Activated CD8-positive, alpha-beta memory T cell treated with anti-CD3 and anti-CD28 coated beads, Interleukin-2, amount 50 U/mL, for 24 hours (primary cell): ENCODE measurements around the gene MYBPHL.
"Not testable (repeated sequence)": the region's sequence is repeated elsewhere in the genome, so short reads cannot be mapped to it uniquely, and the experiment has no call there.

Experiments used
- DNase-seq: peaks from one replicate; pipeline ENCODE4 v3.0.0-alpha.2; 2020; ENCODE audit errors: extremely low read depth

MYBPHL gene

DNA sequence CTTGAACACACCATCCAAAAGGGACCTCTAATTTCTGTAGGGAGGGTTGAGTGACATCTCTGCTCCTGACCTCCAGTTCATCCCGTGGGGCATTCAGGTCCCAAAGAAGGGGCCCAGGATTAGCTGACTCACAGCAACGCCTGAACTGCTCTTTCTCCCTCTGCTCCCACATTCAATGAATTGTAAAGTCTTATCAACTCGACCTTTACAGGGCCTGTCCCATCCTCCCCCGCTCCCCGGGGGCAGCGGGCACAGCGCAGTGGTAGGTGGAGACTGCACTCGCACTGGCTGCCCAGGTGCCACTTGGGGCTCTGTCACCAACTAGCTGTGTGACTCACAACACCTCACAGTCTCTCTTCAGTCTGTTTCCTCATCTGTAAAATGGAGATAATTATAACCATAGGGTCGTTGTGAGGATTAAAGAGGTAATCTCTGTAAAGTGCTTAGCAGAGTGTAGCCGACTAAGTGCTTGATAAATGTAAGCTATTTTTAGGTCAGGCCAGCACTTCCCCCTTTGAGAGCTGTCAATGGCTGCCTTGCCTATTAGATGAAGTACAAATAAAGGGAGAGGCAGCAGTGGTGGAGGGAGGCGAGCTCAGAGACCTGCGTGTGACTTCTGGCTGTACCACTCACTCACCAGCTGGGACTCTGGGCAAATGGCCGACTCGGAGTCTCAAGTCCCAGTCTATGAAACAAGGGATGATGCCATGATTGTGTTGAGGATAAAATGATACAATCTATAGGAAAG lies 637 bp upstream of the MYBPHL start:
- no peak for DNase-seq

DNA sequence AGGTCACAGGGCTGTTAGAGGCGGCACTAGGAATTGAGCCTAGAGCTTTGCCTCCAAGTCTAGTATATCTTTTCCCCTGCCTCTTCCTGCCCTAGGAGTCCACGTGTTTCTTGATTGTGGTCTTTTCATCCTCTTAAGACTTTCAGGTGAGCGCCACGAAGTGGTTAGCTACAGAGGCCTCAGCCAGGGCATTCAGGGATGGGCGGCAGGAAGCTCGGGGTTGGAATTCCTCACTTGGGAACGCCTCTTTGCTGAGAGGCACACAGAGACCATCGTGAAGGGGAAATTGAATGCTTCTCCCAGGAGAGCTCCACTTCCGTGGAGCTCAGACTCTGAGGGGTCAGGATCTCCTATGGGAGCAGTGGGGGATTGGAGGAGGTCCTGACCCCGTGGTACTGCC lies 820 bp downstream of the MYBPHL start:
- DNase-seq = not testable (repeated sequence)

DNA sequence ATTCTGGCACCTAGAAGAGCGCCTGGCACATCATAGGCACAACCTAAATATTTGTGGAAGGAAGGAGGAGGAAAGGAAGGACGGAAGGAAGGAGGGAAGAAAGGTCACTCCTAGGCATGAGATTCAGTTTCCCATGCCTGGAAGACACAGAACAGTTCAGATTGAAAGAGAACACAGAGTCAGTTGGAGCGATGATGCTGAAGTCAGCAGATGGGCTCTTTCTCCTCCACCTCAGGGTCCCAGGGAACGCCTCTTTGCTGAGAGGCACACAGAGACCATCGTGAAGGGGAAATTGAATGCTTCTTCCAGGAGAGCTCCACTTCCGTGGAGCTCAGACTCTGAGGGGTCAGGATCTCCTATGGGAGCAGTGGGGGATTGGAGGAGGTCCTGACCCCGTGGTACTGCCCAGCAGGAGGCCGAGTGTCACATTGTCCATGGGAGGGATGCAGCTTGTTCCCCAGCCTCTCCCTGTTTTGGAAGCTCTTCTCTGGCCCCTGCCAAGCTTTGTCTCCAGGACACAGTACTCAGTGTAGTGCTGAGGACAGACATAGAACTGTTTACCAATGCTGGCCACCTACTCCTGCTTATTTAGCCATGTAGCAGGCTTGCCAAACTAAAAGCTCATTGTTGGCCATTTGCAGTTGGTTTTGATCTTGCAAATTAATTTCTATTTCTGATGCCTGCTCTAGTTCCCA lies 2.4 kb downstream of the MYBPHL start:
- DNase-seq = no peak

DNA sequence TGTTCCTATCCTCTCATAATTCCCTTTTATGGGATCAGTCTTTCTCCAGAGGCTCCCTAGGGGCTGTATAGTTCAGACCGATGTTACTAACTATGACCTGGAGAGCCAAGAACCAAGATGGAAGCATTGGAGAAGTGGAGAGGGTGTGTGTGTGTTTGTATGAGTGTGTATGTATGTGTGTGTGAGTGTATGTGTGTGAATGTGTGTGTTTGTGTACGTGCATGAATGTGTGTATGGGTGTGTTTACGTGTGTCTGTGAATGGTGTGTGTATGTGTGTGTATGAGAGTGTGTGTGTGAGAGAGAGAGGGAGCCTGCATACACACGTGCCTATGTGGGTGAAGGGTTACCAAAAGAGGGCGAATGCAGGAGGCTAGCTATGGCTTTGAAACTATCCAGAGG lies 4.9 kb downstream of the MYBPHL start:
- DNase-seq = no peak

DNA sequence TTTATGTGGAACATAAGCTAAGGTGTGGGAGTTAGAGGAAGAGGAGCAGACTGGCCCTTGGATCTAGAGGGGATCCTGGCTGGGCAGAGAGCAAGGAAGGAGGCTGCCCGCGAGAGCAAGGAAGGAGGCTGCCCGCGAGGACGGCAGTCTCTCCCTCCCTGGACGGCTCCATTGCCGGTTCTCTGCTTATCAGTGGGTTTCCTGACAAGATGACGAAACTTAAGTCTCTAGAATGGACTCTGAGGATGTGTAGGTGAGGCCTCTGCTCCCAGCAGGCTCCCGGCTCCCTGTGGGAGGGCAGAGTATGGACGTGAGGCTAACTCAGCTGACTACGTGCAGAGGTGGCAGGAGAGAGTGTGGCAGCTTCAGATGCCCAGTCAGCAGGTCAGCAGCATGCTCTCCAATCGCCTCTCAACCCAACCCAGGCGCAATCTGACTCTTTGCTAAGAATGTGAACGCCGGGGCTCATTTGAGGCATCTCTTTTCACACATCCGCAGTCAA lies 6.1 kb downstream of the MYBPHL start:
- no peak for DNase-seq

DNA sequence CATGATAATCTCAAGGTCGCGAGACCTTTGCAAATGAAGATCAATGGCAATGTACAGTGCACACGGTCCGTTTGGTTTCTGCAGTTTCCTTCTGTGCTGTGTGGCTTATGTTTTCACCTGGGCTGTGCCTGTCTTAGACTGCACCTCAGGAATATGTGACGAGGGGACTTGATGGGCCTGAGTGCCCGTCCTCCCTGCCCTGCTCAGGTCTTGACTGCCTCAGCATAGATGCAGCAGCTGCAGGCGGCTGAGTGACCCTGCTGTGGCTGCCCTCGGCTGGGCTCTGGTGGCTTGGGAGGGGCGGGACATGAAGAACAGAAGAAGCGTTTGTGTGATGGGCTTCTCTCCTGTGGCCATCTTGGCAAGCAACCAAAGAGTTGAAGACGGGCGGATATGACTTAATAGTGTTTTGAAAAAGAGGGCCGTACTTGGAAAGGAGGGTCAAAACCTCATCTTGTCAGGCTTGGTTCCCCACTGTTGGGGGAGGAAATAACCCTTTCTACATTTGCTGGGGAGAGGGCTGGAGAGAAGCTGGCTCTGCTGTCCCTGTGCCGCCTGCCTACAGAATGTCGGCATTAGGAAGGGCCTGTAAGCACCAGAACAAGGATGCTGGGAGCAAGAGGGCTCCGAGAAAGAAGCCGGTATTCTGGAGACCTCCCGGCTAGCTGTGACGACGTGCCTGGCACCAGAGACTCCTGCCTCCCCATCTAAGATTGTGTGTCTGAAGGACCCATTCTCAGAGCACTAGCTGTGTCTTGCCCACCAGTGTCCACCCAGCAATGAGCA lies 7.1 kb downstream of the MYBPHL start:
- DNase-seq = no peak

DNA sequence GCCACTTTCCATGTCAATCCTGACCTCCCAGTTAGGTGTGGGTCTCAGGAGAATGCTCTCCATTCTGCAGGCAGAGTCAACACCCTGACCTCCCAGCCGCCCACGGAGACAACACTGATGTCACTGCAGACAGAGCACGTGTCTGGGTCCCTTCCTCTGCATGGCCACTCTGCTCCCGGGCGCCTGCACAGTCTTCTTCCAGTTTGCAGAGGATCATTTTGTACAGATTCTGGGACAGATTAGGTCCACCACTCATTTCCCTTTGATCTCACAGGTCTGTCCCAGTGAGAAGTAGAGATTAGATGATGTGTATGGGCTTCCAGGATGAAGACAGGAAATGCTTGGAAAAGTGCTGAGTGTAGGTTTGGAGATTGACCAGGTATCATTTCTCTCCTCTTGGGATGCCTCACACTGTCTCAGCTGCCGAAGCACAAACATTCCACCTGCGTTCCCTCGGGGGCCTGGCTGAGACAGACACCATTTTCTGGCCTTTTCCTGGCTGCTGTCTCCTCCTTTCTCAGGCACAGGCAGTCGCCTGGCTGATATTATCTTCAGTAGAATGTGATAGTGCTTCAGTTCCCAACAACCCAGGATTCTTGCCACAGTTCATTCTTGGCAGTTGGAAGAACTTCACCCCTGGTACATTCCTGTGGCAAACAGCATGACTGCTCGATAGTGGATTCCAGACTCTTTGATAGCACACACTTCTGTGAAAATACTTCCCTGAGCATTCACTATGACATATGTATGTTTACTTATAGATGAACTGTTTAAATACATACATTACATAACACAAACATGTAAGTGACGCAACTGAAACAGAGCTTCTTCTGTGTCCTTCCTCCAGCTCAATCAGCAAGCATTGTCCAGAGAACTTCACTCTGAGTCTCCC lies 7.9 kb downstream of the MYBPHL start:
- no peak for DNase-seq

DNA sequence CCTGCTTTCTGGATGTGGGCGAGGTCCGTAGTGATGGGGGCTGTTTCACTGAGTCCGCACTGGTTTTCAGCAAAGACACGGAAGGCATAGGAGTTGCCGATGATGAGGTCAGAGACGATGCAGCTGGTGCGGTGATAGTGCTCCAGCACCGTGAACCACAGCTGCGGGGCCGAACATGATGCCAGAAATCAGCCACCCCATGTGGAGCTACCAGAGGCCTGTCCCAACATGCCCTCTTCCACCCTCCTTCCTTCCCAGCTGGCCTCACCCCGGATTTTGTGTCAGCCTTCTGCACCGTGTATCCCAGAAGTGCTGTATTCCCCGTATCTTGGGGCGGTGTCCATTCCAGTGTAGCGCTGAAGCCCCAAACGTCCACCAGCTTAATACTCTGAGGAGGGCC lies 10.0 kb downstream of the MYBPHL start:
- no peak for DNase-seq

DNA sequence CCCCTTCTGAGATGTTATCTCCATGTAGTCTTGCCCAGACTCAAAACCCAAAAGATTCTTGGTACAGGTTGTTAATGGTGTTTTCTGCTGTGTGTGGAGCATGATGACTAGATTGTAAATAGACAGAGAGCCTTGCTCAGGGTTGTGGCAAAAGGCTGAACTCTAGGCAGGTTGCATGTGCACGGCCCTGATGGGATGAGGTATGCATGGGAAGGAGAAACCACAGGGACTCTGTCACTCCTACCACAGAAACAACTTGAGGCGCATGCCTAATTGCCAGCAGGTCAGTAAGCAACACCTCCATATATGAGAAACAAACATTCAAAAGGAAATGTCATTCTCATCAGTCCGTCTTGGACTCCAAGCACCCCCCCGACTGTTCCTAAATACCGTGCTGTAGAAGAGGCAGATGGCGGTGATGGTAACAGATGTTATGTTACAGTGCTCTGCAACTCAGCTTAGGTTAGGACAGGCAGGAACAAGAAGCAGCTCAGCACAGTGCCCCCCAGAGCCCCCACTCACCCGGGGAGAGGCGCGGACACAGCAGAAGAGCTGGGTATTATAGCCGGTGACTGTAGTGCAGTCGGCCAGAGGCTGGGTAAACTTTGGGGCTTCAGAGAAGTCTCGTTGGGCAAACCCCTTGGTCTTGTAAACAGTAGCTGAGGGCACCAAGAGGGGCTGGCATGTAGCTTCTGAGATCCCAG lies 10.9 kb downstream of the MYBPHL start:
- DNase-seq = no peak

DNA sequence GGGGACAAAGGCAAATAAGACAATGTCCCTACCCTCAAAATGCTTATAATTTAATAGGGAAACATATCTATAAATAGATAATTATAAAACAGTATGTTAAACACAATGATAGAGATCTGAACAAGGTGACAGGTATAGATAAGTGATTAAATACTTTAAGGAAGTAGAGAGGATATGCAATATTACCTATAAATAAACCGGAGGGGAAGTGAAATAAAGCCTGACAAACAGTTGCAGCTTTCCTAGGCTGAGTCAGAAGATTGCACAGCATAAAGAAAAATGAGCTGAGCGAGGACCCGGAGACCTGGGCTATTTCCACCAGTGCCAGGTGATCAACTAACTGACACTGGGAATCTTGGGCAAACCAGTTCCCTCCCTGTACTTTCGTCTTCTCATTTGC lies 12.3 kb downstream of the MYBPHL start:
- DNase-seq = no peak

DNA sequence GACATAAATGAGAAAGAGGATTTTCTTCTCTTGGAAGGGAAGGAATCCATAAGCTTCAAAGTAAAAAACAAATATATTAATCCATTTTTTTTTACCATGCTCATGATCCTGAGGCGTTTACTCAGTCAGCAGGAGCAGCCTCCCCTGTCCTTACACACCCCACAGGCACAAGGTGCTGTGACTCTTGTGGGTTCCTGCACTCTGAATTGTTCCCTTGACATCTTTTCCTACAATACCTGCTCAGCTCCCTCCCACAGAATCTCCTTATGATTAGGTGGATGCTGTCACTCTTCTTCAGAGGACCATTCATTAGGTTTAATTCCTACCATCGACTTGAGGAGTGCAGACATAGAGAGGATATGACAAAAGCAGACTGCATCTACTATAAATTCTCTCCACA lies 13.8 kb downstream of the MYBPHL start:
- no peak for DNase-seq

DNA sequence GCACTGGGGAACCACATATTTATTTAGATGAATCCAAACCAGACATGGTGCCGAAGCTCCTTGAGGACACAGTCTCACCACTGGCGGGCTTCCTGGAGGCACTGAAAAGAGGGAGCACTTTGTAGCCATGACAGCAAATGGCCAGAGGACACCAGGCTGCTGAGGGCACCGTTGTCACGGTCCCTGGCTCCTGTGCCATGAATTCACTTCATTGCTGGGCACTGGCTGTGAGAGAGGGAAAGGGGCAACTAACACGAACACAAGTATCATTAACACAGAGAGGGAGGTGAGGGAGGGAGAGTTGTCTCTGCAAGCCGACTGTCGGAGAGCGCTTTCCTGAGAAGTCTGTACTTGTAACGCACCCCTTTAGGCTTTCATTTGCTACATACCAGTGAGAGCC lies 14.4 kb downstream of the MYBPHL start:
- DNase-seq = no peak

DNA sequence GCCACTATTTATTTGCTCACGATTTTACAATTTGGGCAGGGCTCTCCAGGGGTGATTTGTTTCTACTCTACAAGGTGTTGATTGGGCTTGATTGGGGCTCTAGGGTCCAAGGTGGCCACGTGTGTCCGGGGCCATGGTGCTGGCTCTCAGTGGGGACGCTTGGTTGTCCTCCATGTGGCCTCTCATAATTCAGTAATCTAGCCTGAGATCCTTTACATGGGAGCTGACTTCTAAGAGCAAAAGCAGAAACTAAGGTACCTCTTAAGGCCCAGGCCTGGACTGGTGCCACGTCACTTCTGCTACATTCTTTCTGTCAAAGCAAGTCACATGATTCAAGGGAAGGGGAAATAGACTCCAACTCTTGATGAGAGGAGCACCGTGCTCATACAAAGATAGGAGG lies 15.8 kb downstream of the MYBPHL start:
- DNase-seq = no peak

DNA sequence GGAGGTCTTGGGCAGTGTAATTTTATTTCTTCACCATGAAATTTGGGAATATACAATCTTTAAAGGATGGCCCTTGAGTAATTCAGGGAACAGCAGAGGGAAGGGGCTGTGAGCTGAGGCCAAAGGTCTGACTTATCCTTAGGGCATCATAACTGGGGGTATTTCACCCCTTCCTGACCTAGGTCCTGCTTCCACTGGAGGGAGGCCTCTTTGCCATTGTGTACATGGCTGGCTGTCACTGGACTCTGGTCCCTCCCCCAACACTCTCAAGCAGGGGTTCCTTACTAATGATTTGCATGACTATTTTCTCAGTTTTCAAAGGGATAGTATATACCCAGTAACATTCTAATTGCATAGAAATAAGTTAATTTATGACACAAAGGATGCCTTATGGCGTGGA lies 16.7 kb downstream of the MYBPHL start:
- no peak for DNase-seq

DNA sequence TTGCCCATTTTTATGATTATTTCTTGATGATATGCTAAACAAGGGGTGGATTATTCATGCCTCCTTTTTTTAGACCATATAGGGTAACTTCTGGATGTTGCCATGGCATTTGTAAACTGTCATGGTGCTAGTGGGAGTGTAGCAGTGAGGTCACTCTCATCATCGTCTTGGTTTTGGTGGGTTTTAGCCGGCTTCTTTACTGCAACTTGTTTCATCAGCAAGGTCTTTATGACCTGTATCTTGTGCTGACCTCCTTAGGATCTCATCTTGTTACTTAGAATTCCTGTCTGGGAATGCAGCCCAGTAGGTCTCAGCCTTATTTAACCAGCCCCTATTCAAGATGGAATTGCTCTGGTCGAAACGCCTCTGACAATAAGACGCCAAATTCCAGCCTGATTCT lies 20.0 kb downstream of the MYBPHL start:
- DNase-seq = not testable (repeated sequence)

DNA sequence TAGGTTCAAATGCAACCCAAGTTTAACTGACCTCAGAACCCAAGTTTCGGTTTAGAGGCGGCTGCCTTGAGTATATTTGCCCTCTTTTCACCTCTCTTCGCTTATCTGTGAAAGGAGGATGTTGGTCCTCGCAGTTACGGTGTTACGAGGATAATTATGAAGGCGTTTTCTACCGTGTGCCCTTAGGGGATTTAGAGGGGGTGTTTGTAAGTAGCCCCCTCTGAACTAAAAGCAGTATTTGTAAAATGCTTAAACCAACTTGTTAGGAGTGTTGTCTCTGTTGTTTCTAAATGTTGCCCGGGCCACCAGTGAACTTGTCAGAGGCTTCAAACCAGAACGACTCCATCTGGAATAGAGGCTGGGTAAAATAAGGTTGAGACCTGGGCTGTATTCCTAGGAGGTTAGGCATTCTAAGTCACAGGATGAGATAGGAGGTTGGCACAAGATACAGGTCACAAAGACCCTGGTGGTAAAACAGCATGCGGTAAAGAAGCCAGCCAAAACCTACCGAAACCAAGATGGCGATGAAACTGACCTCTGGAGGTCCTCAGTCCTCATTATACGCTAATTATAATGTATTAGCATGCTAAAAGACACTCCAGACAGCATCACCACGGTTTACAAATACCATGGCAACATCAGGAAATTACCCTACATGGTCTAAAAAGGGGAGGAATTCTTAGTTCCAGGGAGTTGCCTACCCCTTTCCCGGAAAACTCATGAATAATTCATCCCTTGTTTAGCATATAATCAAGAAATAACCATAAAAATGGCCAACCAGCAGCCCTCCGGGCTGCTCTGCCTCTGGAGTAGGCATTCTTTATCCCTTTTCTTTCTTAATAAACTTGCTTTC lies 22.8 kb downstream of the MYBPHL start:
- no peak for DNase-seq

DNA sequence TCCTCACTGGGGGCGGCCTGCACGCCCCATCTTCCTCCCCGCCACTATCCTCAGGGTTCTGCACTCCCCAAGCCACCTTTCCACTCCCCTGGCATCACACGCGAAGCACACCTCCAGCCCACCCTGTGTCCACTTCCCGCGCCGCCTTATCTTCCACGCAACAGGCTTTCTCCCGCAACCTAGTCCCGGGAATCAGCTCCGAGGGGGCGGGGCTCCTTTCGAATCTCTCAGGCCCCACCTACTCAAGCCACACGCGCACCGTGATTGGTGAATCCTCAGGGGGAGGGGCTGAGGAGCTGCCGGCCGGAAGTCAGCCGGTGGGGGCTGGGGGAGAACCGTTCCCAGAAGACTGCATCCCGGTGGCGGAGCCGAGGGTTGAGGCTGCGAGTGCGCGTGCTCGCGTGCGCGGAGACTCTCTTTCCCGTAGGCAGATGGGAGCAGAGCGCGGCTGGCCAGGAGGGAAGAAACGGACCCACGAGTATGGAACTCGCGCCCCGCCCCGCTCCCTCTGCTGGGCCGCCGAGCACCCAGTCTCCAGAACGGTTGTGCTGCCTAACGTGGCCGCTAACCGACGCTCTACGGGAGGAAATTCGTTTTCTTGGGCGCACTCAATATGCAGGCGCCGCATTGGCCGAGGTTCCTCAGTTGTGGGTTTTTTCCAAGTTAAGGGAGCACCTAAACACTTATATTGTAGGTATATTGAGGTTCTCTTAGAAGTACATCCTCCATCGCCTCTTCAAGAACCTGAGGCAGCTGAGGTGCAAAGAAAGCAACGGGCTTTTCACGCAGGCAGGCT lies 23.7 kb downstream of the MYBPHL start, which contains the start of gene PSRC1:
Gene PSRC1 (minus strand): TSS at position 194 of the 796 bp plus-strand sequence.
- peak; percentile 75 for DNase-seq

DNA sequence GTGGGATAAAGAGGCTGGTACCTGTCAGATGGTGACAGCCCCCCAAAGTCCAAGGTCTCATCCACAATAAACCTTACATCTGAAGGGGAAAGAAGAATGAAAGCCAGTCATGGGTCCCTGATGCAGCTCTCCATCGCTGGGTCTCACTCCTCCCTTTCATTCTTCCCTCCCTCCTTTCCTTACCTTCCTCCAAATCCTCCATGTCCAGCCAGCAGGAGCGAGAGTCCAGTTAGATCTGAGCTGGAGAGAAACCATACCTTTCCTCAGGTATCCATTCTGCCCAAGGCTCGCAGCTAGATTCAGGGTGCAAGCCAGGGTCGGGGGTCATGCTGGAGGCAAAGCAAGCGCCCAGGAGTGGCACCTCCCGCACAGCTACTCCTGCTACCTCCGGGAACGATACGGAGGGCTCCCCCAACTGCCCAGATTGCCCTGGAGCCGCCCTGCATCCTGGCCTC lies 24.3 kb downstream of the MYBPHL start:
- no peak for DNase-seq
